Keratinocyte (primary cell): ENCODE results near the gene AIG1. TPM values are rescaled to one million over a fixed set of nuclear protein-coding genes. Genes with fewer than 3 reads are reported as not detected.

Experiments used
- DNase-seq: peaks from one replicate; pipeline ENCODE4 v3.0.0-alpha.2; 2011; ENCODE audit warnings: low read depth, missing footprints, low spot score
- FAIRE-seq: peaks from 2 replicates; lab custom pipeline; 2011; peaks lifted over from hg19 to GRCh38; lab: Jason Lieb, UNC
- H2AFZ ChIP-seq: 2 replicates; pipeline ENCODE4 v1.6.0; 2012; ENCODE audit warnings: low read length, control low read depth, inconsistent platforms; ENCODE audit not compliant: control insufficient read depth
- H3K27ac ChIP-seq: 2 replicates; pipeline ENCODE4 v1.5.1; 2011; ENCODE audit warnings: low read length; ENCODE audit not compliant: control insufficient read depth, insufficient read depth
- H3K27me3 ChIP-seq: 3 replicates; pipeline ENCODE4 v1.6.0; 2011; ENCODE audit warnings: low read length; ENCODE audit not compliant: control insufficient read depth, insufficient read depth; ENCODE audit errors: extremely low read depth
- H3K36me3 ChIP-seq, 2 experiments: 2 replicates in 1 of 2; 3 replicates in 1 of 2; pipeline ENCODE4 v1.5.1; 2011; ENCODE audit warnings: low read length in 2 of 2, mild to moderate bottlenecking in 1 of 2; ENCODE audit not compliant: control insufficient read depth in 2 of 2, insufficient read depth in 2 of 2; ENCODE audit errors: extremely low read depth in 1 of 2
- H3K4me1 ChIP-seq: 3 replicates; pipeline ENCODE4 v1.5.1; 2011; ENCODE audit warnings: low read length; ENCODE audit not compliant: control insufficient read depth, insufficient read depth; ENCODE audit errors: extremely low read depth
- H3K4me2 ChIP-seq: 3 replicates; pipeline ENCODE4 v1.6.0; 2011; ENCODE audit warnings: low read depth, low read length; ENCODE audit not compliant: control insufficient read depth, insufficient read depth; ENCODE audit errors: extremely low read depth
- H3K4me3 ChIP-seq, 3 experiments: fragments of 200-600 bp in 1 of 3; sonication (generic) in 1 of 3; 2 replicates in 2 of 3; 3 replicates in 1 of 3; pipeline ENCODE4 v1.5.1; 2011 to 2016; ENCODE audit warnings: low read length in 3 of 3, mild to moderate bottlenecking in 3 of 3, control low read depth in 2 of 3, inconsistent platforms in 1 of 3, low read depth in 1 of 3, mixed read lengths in 1 of 3, mixed run types in 1 of 3, moderate library complexity in 1 of 3; ENCODE audit not compliant: control insufficient read depth in 2 of 3, insufficient read depth in 2 of 3; ENCODE audit errors: extremely low read depth in 1 of 3
- H3K79me2 ChIP-seq: 2 replicates; pipeline ENCODE4 v1.6.0; 2012; ENCODE audit warnings: low read length; ENCODE audit not compliant: control insufficient read depth, insufficient read depth
- H3K9ac ChIP-seq: 3 replicates; pipeline ENCODE4 v1.6.0; 2011; ENCODE audit warnings: low read length; ENCODE audit not compliant: control insufficient read depth, insufficient read depth; ENCODE audit errors: extremely low read depth
- H3K9me1 ChIP-seq: 3 replicates; pipeline ENCODE4 v1.6.0; 2011; ENCODE audit warnings: low read length; ENCODE audit not compliant: control insufficient read depth, insufficient read depth; ENCODE audit errors: extremely low read depth
- H3K9me3 ChIP-seq: 2 replicates; pipeline ENCODE4 v1.5.1; 2012; ENCODE audit warnings: low read depth, low read length; ENCODE audit not compliant: control insufficient read depth
- H4K20me1 ChIP-seq: 3 replicates; pipeline ENCODE4 v1.6.0; 2011; ENCODE audit warnings: low read length; ENCODE audit not compliant: control insufficient read depth, insufficient read depth; ENCODE audit errors: extremely low read depth
- CTCF ChIP-seq, 3 experiments: IDR thresholded peaks in 1 of 3; conservative IDR thresholded peaks in 1 of 3; optimal IDR thresholded peaks in 1 of 3; 2 replicates in 2 of 3; 3 replicates in 1 of 3; pipeline versions ENCODE3 to v1.5.1; 2011; ENCODE audit warnings: low read length in 3 of 3, mild to moderate bottlenecking in 3 of 3, moderate library complexity in 2 of 3, control low read depth in 1 of 3, inconsistent platforms in 1 of 3; ENCODE audit not compliant: insufficient read depth in 2 of 3; ENCODE audit errors: extremely low read depth in 1 of 3
- EZH2 ChIP-seq: IDR thresholded peaks from one replicate; pipeline ENCODE4 v1.6.1; 2012; ENCODE audit warnings: inconsistent platforms, mild to moderate bottlenecking, low read length, moderate library complexity
- dilution Hi-C: fragments of 300-500 bp; cut with MboI; formaldehyde crosslinking; loops from one replicate; pipeline ENCODE4 v1.7.0; 2020; ENCODE audit warnings: low sequenced_read_pairs; ENCODE audit not compliant: extremely low pct_ligation_motif_present
- polyA plus RNA-seq, 5 experiments: library from polyadenylated mRNA; depleted of rRNA in 3 of 5; stranded (reverse) in 3 of 5; stranded (forward) in 1 of 5; unstranded in 1 of 5; fragments of >200 nt; gene quantifications; 1 replicate in 1 of 5; 2 replicates in 3 of 5; 3 replicates in 1 of 5; pipeline versions ENCODE4 v1.2.1 to v1.2.3, GENCODE V29; 2011 to 2012; ENCODE audit warnings: missing spikeins in 2 of 5, low read depth in 1 of 5, low replicate concordance in 1 of 5

Gene AIG1
- polyA plus RNA-seq, 1 donor (not counting 4 experiments of a cell fraction or from before 2014, with no cell fraction given): 77.1 TPM

DNA sequence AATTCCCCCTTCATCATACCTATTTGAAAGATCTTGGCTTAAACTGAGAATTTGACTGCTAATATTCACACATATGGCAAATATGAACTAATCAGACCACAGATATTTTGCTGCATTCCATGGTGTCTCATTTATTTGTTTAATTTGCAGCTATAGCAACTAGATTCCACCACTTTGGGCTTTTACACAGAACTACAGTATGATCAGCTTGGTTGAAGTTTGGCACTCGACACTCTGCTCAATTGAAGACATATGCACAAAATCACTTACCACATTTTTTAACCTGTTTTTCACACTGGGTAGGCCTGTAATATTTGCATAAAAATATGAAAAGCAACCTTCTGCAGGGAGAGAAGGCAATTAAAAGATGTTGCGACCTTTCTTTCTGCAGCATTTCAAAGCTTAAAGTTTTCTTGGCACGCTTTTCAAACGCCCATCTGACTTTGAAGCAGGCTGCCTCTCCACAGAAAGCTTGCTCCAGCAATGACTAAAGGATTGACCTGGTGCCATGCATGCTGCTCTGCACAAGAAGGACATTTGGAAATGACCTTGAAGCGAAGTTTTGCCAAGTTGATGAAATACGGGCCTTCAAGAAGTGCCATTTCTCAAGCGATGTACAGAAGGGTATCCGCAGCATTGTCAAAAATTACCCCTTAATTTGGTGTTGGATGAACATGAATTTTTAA is 126.7 kb downstream of the AIG1 start:
- no peak for FAIRE-seq
- dilution Hi-C loops: no loop called here
- no peaks in the 10 kb centered on the region for H4K20me1 ChIP-seq
- no peaks in the 10 kb centered on the region for H3K79me2 ChIP-seq
- no peaks in the 10 kb centered on the region for H3K27me3 ChIP-seq
- H3K9ac ChIP-seq: no peak overlapping the region
- TF ChIP-seq CTCF (optimal IDR thresholded peaks at IDR 0.05 in 1 of 3, IDR thresholded peaks at IDR 0.05 in 1 of 3, conservative IDR thresholded peaks at IDR 0.05 in 1 of 3; ENCODE audit: extremely low read depth in 1 of 3, insufficient read depth in 2 of 3, low read length in 3 of 3) (no peak), EZH2 (no peak)
- no peak overlapping the region for H3K4me3 ChIP-seq
- peaks cover 10% of the 10 kb centered on the region for H3K4me1 ChIP-seq
- H3K9me3 ChIP-seq: no peaks in the 10 kb centered on the region
- H3K9me1 ChIP-seq: no peaks in the 10 kb centered on the region
- H3K36me3 ChIP-seq: peaks cover 0 to 4% of the 10 kb centered on the region in 2 experiments
- H3K27ac ChIP-seq: no peak overlapping the region
- no peak for DNase-seq
- H2AFZ ChIP-seq: no peak overlapping the region
- no peak overlapping the region for H3K4me2 ChIP-seq

DNA sequence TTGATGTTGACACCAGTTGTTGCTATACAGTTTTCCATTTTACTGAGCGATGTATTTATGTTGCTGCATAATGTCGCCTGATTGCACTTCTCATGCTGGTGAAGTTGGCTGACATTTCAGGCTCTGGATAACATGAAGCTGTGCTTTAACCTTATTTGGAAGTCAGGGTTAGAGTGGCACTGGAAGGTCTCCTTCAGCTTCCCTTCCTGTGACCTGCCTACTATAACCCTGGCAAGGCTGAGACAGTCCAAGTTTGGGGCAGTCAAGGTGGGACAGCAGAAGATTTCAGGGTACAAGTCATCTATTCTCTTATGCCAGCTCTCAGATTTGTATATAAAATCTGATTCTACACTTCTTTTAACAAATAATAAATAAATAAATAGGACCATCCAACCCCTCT is 127.6 kb downstream of the AIG1 start:
- H3K9me3 ChIP-seq: no peaks in the 10 kb centered on the region
- no peak overlapping the region for H3K27ac ChIP-seq

More for the DNA sequence above, 127.6 kb downstream of the AIG1 start:
- Histone ChIP-seq H3K4me1 (peaks cover 14% of the 10 kb centered on the region), H3K9ac (no peak overlapping the region), H3K9me1 (no peaks in the 10 kb centered on the region), H2AFZ (no peak overlapping the region), H3K79me2 (no peaks in the 10 kb centered on the region), H3K36me3 (peaks cover 0 to 4% of the 10 kb centered on the region in 2 experiments), H3K4me3 (no peak overlapping the region), H3K27me3 (no peaks in the 10 kb centered on the region), H3K4me2 (no peak overlapping the region), H4K20me1 (no peaks in the 10 kb centered on the region)
- no peak for FAIRE-seq
- DNase-seq: no peak
- dilution Hi-C loops: no loop called here
- no peak for TF ChIP-seq CTCF (optimal IDR thresholded peaks at IDR 0.05 in 1 of 3, IDR thresholded peaks at IDR 0.05 in 1 of 3, conservative IDR thresholded peaks at IDR 0.05 in 1 of 3; ENCODE audit: extremely low read depth in 1 of 3, insufficient read depth in 2 of 3, low read length in 3 of 3)
- no peak for TF ChIP-seq EZH2
